Right forelimb (tissue), 1 donor: Measurements from ENCODE around the gene GRIP1.

Experiments used
- DNase-seq: peaks from one replicate; pipeline ENCODE4 v3.0.0-alpha.2; 2018

GRIP1 gene

GRCh38 chr12:66379616-66380015, 299.3 kb downstream of the GRIP1 start:
- no peak for DNase-seq

GRCh38 chr12:66375560-66375959, 303.3 kb downstream of the GRIP1 start:
- DNase-seq = no peak

GRCh38 chr12:66371982-66372381, 306.9 kb downstream of the GRIP1 start:
- DNase-seq = no peak

- no peak for DNase-seq
These were observed 311.7 kb downstream of the GRIP1 start for GRCh38 chr12:66367015-66367667.

- no peak for DNase-seq
These were observed 313.0 kb downstream of the GRIP1 start for GRCh38 chr12:66365718-66366490.

- DNase-seq = no peak
These were observed 317.2 kb downstream of the GRIP1 start for GRCh38 chr12:66361703-66362102.

- DNase-seq = no peak
These were observed 319.6 kb downstream of the GRIP1 start for GRCh38 chr12:66359300-66359699.

- no peak for DNase-seq
These were observed 324.6 kb downstream of the GRIP1 start for GRCh38 chr12:66354291-66354690.

GRCh38 chr12:66352899-66353298, 326.0 kb downstream of the GRIP1 start:
- DNase-seq = no peak

- no peak for DNase-seq
These were observed 326.7 kb downstream of the GRIP1 start for GRCh38 chr12:66352197-66352596.

GRCh38 chr12:66351301-66351700, 327.6 kb downstream of the GRIP1 start:
- DNase-seq = no peak

GRCh38 chr12:66345956-66346355, 332.9 kb downstream of the GRIP1 start:
- DNase-seq = no peak

GRCh38 chr12:66345212-66345611, 333.7 kb downstream of the GRIP1 start:
- no peak for DNase-seq

GRCh38 chr12:66341126-66341525, 337.8 kb downstream of the GRIP1 start:
- no peak for DNase-seq

- no peak for DNase-seq
These were observed 338.7 kb downstream of the GRIP1 start for GRCh38 chr12:66340131-66340530.

GRCh38 chr12:66337381-66338010, 341.4 kb downstream of the GRIP1 start:
- DNase-seq = no peak

GRCh38 chr12:66335746-66336145, 343.1 kb downstream of the GRIP1 start:
- DNase-seq = no peak

- no peak for DNase-seq
These were observed 347.1 kb downstream of the GRIP1 start for GRCh38 chr12:66331814-66332213.

GRCh38 chr12:66331016-66331415, 347.9 kb downstream of the GRIP1 start:
- DNase-seq = no peak

- no peak for DNase-seq
These were observed 348.9 kb downstream of the GRIP1 start for GRCh38 chr12:66329941-66330340.

GRCh38 chr12:66323017-66323416, 355.9 kb downstream of the GRIP1 start:
- no peak for DNase-seq

GRCh38 chr12:66321435-66321834, 357.4 kb downstream of the GRIP1 start:
- DNase-seq = no peak

GRCh38 chr12:66320996-66321395, 357.9 kb downstream of the GRIP1 start:
- no peak for DNase-seq
